HL-60 (cell line): ENCODE results near the gene OR4S2.

Experiments
- GABPA ChIP-seq: IDR thresholded peaks from 2 replicates; pipeline ENCODE4 v1.6.1; 2012; ENCODE audit warnings: low read depth
- POLR2AphosphoS5 ChIP-seq: IDR thresholded peaks from 2 replicates; pipeline ENCODE4 v1.6.1; 2012; ENCODE audit warnings: low read depth
- TF ChIP-seq, protein P1 (sequence below): IDR thresholded peaks from one replicate; pipeline ENCODE4 v1.5.1; 2011; ENCODE audit warnings: low read length, control low read depth, inconsistent platforms; ENCODE audit not compliant: insufficient read depth

DNA sequence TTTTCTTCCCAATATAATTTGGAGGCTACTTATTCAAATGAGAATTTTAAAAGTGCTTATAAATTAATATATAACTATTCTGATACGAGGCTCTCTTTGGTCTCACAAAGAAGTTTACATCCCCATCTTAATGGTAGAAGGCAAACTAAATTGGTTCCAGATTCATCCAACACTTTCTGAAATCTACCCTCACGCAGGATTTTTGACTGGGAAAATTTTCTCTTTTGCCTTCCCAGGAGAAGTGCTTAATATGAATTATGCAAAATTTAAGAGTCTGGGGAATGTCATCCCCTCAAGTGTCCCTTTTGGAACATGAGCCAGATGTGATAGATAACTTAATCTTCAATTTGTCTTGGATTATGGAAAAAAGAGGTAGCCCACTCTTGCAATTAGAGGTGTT is 40.6 kb upstream of the OR4S2 start, which contains the start of gene OR4C11:
- TF ChIP-seq GABPA = no peak
- TF ChIP-seq, protein P1, sequence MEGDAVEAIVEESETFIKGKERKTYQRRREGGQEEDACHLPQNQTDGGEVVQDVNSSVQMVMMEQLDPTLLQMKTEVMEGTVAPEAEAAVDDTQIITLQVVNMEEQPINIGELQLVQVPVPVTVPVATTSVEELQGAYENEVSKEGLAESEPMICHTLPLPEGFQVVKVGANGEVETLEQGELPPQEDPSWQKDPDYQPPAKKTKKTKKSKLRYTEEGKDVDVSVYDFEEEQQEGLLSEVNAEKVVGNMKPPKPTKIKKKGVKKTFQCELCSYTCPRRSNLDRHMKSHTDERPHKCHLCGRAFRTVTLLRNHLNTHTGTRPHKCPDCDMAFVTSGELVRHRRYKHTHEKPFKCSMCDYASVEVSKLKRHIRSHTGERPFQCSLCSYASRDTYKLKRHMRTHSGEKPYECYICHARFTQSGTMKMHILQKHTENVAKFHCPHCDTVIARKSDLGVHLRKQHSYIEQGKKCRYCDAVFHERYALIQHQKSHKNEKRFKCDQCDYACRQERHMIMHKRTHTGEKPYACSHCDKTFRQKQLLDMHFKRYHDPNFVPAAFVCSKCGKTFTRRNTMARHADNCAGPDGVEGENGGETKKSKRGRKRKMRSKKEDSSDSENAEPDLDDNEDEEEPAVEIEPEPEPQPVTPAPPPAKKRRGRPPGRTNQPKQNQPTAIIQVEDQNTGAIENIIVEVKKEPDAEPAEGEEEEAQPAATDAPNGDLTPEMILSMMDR = no peak
- no peak for TF ChIP-seq POLR2AphosphoS5
